ENCODE data around the gene ADAM19.
"Not testable (repeated sequence)": the region's sequence is repeated elsewhere in the genome, so short reads cannot be mapped to it uniquely, and the experiment has no call there.

ADAM19 gene

GRCh38 chr5:157458835-157459234, 116.7 kb downstream of the ADAM19 start:
- no peak for DNase-seq

DNA sequence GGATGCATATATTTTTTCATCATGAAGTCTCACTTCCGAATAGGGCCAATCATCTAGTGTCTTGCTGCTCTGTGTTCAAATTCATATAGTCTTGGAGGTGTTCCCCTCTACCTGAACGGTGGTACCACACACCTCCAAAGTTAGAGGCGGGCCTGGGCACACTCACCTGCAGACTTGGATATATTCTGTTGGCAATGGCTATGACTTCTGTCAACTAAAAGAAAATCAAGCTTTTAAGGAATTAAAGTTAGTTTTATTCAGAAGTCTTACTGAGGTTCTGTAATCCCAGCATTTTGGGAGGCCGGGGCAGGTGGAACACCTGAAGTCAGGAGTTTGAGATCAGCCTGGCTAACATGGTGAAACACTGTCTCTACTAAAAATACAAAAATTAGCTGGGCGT, 118.2 kb downstream of the ADAM19 start:
- DNase-seq: no peak

DNA sequence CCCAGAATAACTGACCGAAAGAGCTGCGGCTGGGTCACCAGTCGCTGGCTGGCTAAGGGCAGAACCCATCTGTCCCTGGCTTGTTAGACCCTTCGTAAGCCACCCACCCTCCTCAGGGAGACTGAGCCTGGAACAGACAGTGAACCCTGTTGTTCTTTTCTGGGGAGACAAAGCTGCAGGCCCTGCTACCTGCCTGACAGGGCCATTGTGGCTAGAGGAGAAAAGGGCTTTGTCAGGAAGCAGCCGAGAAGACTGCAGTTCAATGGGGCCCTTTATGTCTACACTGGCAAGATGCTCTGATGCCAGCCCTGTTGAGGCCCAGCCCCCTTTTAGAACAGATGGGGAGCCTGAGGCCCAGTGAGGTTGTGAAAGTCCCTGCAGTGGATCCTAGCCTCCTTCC, 119.3 kb downstream of the ADAM19 start:
- DNase-seq: no peak

DNA sequence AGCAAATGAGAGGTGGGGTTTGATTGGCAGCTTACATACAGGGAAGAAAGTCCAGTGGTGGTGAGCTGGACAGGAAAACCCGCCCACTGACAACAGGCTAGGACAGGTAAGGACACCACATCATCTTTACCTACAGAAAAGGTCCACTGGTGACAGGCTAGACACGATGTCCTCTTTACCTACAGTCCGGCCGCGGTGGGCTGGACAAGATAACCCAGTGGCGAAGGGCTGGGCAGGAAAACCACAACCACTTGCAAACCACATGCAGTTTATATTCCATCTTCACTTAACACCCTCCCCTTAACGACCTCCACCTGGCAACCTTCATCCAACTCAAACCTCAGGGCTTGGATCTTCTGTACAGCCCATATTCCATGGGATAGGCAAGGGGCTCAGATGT, 120.5 kb downstream of the ADAM19 start:
- DNase-seq: no peak

GRCh38 chr5:157454273-157454672, 121.3 kb downstream of the ADAM19 start:
- DNase-seq: no peak

DNA sequence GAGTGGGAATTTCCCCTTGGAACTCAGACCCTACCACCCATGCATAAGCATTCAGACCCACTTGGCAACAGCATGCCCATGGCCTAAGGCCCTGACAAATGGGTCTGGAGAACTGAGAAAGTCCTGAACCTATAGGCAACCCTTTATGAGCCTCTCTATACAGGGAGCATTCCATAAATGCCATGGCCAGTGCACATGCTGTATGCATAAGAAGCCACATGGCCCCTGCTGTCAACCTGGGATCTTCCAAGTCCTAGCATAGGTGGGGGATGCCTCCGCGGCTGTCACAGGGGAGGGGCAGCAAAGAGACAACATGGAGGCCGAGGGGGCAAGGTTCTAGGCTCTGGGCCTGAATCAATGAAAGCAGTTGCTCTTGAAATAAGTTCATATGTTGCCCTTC, 123.8 kb downstream of the ADAM19 start:
- no peak for DNase-seq

GRCh38 chr5:157450024-157450423, 125.6 kb downstream of the ADAM19 start:
- no peak for DNase-seq

DNA sequence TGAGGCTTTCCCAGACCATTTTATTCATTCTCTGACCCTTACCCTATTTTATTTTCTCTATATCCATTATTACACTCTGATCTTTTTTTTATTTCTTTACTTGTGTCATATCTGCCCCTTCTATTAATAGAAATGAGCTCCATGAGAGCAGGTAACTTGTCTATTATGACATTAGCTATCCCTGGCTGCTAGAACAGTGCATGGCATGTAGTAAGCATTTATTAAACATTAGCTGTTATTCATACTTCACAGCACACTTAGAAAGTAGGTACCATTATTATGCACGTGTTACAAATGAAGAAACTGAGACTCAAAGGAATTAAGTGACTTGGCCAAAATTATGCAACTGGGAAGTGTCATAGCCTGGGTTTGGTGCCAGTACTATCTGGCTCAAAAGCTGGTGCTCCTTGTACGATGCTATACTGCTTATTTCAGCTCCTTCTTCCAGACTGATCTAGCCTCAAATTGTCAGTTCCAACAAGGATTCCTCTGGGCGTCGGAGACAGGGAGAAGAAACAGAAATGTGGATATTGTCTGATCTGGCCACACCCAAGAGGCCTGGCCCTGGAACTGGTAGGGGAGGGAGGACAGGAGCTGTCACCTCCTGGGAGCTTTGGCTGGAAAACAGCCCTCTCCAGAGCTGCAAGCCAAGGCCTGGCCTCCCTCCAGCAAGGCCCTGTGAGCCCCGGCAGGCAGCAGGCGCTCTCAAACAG, 126.4 kb downstream of the ADAM19 start:
- DNase-seq: peak in 1 of 2 experiments; percentile 19

- DNase-seq: peak in 1 of 2 experiments; percentile 7
Measured at GRCh38 chr5:157447201-157447637, 128.4 kb downstream of the ADAM19 start.

GRCh38 chr5:157446412-157446935, 129.1 kb downstream of the ADAM19 start:
- DNase-seq: no peak

DNA sequence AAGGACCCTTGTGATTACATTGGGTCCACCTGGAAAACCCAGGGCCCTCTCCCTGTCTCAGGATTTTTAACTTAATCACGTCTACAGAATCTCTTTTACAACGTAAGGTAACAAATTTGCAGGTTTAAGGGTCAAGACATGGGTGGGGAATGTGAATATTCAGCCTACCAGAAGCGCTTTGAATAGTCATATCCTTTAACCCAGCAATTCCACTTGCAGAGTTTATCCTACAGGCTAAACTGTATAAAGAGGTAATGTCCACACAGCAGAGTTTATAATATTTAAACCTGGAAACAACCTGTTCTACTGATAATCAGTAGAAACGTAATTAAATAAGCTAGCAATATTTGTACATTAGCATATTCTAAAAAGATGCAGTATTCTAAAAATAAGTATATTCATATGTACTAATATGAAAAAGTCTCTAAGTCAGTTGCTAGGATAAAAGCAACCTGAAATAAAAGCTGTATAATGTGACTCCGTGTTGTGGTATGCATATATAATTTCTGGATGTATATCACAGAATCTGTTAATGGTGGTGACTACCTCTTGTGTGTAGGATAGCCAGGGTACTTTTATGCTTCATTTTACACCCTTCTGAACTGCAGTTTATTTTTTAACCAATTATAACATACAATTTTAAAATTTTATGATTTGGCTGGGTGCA, 129.7 kb downstream of the ADAM19 start:
- no peak for DNase-seq

- DNase-seq: no peak
Measured at GRCh38 chr5:157444224-157444623, 131.4 kb downstream of the ADAM19 start.

DNA sequence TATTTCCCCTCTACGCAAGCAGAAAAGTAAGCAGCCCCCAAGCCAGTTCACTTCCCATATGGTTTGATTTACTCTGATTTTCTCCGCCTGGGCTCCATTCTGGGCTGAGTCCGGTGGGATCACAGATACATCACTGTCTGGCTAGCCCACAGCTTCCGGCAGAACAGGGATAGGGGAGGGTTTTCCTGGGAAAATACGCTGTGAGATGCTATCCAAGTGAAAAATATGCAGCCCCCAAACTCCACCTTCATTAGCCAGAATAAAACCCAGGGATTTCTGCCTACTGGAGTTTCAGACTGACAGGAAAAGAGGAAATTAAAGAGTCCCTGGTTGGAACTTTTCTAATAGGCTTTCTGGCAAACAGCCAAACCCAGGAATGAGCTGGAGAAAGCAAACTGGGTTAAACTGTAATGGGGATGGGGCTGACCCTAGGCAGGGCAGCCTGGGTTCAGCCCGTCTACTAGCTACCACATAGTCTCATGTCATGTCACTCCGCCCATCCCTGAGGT, 132.5 kb downstream of the ADAM19 start:
- no peak for DNase-seq

- no peak for DNase-seq
Measured at GRCh38 chr5:157434096-157434495, 141.5 kb downstream of the ADAM19 start.

DNA sequence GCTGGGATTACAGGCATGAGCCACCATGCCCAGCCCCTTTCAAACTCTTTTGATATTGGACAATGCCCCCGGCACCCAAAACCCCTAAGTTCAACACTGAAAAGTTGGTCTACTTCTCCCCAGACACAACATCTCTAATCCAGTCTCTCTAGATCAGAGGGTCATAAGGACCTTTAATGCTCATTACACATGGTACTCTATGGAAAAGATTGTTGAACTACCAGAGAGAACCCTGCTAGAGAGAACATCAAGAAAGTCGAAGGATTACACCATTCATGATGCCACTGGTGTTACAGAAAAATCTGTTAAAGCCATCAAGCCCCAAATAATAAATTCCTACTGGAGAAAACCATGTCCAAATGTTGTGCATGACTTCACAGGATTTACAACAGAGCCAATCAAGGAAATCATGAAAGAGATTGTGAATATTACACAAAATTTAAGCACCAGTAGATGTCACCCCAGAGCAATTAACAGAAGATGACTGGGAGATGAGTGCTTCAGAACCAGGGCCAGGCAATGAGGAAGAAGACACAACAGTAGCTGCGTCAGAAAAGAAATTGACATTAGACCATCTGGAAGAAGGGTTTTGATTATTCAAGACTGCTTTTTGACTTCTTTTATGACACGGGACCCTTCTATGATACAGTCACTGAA, 143.9 kb downstream of the ADAM19 start:
- peak in 1 of 2 experiments; percentile 21 for DNase-seq

DNA sequence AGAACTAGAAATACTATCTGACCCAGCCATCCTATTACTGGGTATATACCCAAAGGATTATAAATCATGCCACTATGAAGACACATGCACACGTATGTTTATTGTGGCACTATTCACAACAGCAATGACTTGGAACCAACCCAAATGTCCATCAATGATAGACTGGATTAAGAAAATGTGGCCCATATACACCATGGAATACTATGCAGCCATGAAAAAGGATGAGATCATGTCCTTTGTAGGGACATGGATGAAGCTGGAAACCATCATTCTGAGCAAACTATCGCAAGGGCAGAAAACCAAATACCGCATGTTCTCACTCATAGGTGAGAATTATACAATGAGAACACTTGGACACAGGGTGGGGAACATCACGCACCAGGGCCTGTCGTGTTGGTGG, 145.7 kb downstream of the ADAM19 start:
- not testable (repeated sequence) for DNase-seq

All from SHP77 (cell line).